ENCODE measurements around the gene VTI1B. TPM values are rescaled to one million over a fixed set of nuclear protein-coding genes. Genes with fewer than 3 reads are reported as not detected.
A peak's percentile ranks its signal among the peaks of the same experiment; 100 is the strongest.

Gene VTI1B
- total RNA-seq, 4 donors from 2014 or later: 39.9 to 52.6 (median 47.4) TPM

DNA sequence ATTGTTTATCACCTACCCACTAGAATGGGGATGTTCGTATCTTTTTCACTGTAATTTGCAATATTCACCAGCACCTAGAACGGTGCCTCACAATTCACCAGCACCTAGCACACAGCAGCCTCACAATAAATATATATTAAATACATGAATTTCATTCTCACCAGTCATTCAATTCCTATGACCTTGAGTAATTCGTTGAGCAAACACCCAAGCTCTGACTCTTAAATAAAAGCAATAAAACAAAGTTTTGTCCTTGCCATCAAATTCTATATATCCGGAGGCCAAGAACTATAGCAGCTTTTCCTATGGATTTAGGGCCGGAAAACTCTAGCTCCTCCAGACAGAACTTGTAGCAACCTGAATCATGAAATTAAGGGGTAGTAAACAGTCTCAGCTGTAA, 981 bp downstream of the VTI1B start:
- no peak for DNase-seq (ENCODE audit: low spot score in 2 of 2)
- intact Hi-C loops (cut with DNase I; ENCODE audit: low total_unique reads): no loop called here
- H3K4me3 ChIP-seq (ENCODE audit: low read depth, poor library complexity, severe bottlenecking): no peak overlapping the region
- no peak for TF ChIP-seq POLR2A (IDR thresholded peaks at IDR 0.05)
- TF ChIP-seq, protein P1, sequence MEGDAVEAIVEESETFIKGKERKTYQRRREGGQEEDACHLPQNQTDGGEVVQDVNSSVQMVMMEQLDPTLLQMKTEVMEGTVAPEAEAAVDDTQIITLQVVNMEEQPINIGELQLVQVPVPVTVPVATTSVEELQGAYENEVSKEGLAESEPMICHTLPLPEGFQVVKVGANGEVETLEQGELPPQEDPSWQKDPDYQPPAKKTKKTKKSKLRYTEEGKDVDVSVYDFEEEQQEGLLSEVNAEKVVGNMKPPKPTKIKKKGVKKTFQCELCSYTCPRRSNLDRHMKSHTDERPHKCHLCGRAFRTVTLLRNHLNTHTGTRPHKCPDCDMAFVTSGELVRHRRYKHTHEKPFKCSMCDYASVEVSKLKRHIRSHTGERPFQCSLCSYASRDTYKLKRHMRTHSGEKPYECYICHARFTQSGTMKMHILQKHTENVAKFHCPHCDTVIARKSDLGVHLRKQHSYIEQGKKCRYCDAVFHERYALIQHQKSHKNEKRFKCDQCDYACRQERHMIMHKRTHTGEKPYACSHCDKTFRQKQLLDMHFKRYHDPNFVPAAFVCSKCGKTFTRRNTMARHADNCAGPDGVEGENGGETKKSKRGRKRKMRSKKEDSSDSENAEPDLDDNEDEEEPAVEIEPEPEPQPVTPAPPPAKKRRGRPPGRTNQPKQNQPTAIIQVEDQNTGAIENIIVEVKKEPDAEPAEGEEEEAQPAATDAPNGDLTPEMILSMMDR (IDR thresholded peaks at IDR 0.05): no peak
- 29 to 30% methylated on average over 5 of the region's 5 CpGs for WGBS, 2 donors

GRCh38 chr14:67668559-67668958, 5.9 kb downstream of the VTI1B start:
- DNase-seq (ENCODE audit: low spot score in 2 of 2): no peak
- TF ChIP-seq, protein P1 (IDR thresholded peaks at IDR 0.05): no peak
- no peak for TF ChIP-seq POLR2A (IDR thresholded peaks at IDR 0.05)
- no peak overlapping the region for H3K4me3 ChIP-seq (ENCODE audit: low read depth, poor library complexity, severe bottlenecking)
- intact Hi-C loops (cut with DNase I; ENCODE audit: low total_unique reads): loop anchor here (10.0 kb wide), 1 partner anchor 54 kb away; the partner anchor contains the start of gene ARG2

- peak in 1 of 2 donors; percentile 19 for DNase-seq (ENCODE audit: low spot score in 2 of 2)
- TF ChIP-seq POLR2A (IDR thresholded peaks at IDR 0.05): no peak
- TF ChIP-seq, protein P1 (IDR thresholded peaks at IDR 0.05): no peak
- intact Hi-C loops (cut with DNase I; ENCODE audit: low total_unique reads): loop anchor here (10.0 kb wide), 1 partner anchor 52 kb away; the partner anchor contains the start of gene ARG2
- H3K4me3 ChIP-seq (ENCODE audit: low read depth, poor library complexity, severe bottlenecking): no peak overlapping the region
- WGBS, 2 donors: 6 to 15% methylated on average over 1 of the region's 1 CpG
Measured at GRCh38 chr14:67666750-67667449, 7.5 kb downstream of the VTI1B start.

DNA sequence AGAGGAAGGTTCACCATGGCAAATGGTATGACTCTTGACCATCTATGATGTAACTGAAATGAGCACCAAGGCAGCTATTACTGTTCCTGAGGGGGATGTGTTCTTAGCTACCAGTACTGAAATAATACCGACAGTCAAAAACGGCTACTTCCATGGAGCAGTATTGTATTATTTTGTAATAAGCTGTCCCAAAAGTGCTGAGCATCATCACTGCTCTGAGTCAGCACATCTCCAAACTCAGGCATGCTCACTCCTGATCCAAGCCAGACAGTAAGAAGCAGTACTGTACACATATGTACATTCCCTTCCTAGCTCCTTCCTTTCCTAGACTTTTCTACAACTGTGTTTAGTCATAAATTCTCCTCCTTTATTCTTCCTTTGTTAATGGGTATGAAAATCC, 8.6 kb downstream of the VTI1B start:
- TF ChIP-seq, protein P1 (IDR thresholded peaks at IDR 0.05): no peak
- no peak for TF ChIP-seq POLR2A (IDR thresholded peaks at IDR 0.05)
- no peak overlapping the region for H3K4me3 ChIP-seq (ENCODE audit: low read depth, poor library complexity, severe bottlenecking)
- DNase-seq (ENCODE audit: low spot score in 2 of 2): no peak
- intact Hi-C loops (cut with DNase I; ENCODE audit: low total_unique reads): loop anchor here (10.0 kb wide), 1 partner anchor 51 kb away; the partner anchor contains the start of gene ARG2
- 60 to 68% methylated on average over 2 of the region's 2 CpGs for WGBS, 2 donors

DNA sequence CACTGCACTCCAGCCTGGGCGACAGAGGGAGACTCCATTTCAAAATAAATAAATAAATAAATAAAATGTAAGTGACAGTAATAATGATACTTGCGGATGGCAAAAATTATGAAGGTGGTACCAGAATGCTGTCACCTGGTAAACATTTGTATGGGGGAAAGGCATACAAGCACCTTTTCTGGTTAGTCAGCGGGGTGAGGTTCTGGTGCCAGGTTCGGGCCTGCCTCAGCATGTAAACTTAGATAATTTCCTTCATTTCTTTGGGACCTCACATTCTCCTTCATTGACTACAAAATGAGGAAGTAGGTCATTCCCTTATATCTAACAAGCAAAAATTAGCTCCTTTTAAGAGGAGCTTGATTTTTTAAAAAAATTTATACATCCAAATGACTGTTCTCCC, 10.8 kb downstream of the VTI1B start:
- DNase-seq (ENCODE audit: low spot score in 2 of 2): no peak
- no peak overlapping the region for H3K4me3 ChIP-seq (ENCODE audit: low read depth, poor library complexity, severe bottlenecking)
- TF ChIP-seq POLR2A (IDR thresholded peaks at IDR 0.05): no peak
- TF ChIP-seq, protein P1 (IDR thresholded peaks at IDR 0.05): no peak
- whole genome bisulfite sequencing, 2 donors: 60 to 83% methylated on average over 4 of the region's 4 CpGs
- intact Hi-C loops (cut with DNase I; ENCODE audit: low total_unique reads): loop anchor here (10.0 kb wide), 1 partner anchor 49 kb away; the partner anchor contains the start of gene ARG2
